MM.1S (cell line): ENCODE results near the gene ZDHHC22.

Experiments used
- DNase-seq: peaks from one replicate; pipeline ENCODE4 v3.0.0-alpha.2; 2015
- H2AFZ ChIP-seq: fragments of 300-600 bp; sonication (generic); 2 replicates; pipeline ENCODE4 v1.6.0; 2016; ENCODE audit warnings: antibody characterized with exemption, low read length
- H3F3A ChIP-seq: fragments of 300-600 bp; sonication (generic); 2 replicates; pipeline ENCODE4 v1.6.1; 2016; ENCODE audit warnings: mild to moderate bottlenecking, antibody characterized with exemption, low read length, moderate library complexity, mixed read lengths; ENCODE audit not compliant: insufficient read depth
- H3K27ac ChIP-seq: fragments of 300-600 bp; sonication (generic); 2 replicates; pipeline ENCODE4 v1.5.1; 2016; ENCODE audit warnings: mild to moderate bottlenecking, low read length
- H3K27me3 ChIP-seq: fragments of 300-600 bp; sonication (generic); replicated peaks from 2 replicates; pipeline ENCODE4 v1.6.0; 2016; ENCODE audit warnings: low read length; ENCODE audit not compliant: insufficient read depth
- H3K36me3 ChIP-seq: fragments of 300-600 bp; sonication (generic); replicated peaks from 2 replicates; pipeline ENCODE4 v1.6.1; 2016; ENCODE audit warnings: mild to moderate bottlenecking, low read length, mixed read lengths; ENCODE audit not compliant: insufficient read depth
- H3K4me1 ChIP-seq: fragments of 300-600 bp; sonication (generic); 2 replicates; pipeline ENCODE4 v1.6.1; 2016; ENCODE audit warnings: low read length, mixed read lengths
- H3K4me2 ChIP-seq: fragments of 300-600 bp; sonication (generic); 2 replicates; pipeline ENCODE4 v1.6.0; 2016; ENCODE audit warnings: low read depth, low read length
- H3K4me3 ChIP-seq: fragments of 300-600 bp; sonication (generic); 2 replicates; pipeline ENCODE4 v1.5.1; 2016; ENCODE audit warnings: low read length, mixed read lengths
- H3K79me2 ChIP-seq: fragments of 300-600 bp; sonication (generic); 2 replicates; pipeline ENCODE4 v1.6.1; 2016; ENCODE audit warnings: mixed run types, low read length, mixed read lengths
- H3K9ac ChIP-seq: fragments of 300-600 bp; sonication (generic); 2 replicates; pipeline ENCODE4 v1.6.1; 2016; ENCODE audit warnings: low read length, mixed read lengths
- H3K9me2 ChIP-seq: fragments of 300-600 bp; sonication (generic); replicated peaks from 2 replicates; pipeline ENCODE4 v1.6.1; 2016; ENCODE audit warnings: mild to moderate bottlenecking, low read length, mixed read lengths; ENCODE audit not compliant: insufficient read depth
- H3K9me3 ChIP-seq: fragments of 300-600 bp; sonication (generic); replicated peaks from 2 replicates; pipeline ENCODE4 v1.6.1; 2016; ENCODE audit warnings: mild to moderate bottlenecking, low read length, mixed read lengths; ENCODE audit not compliant: insufficient read depth
- H4K20me1 ChIP-seq: fragments of 300-600 bp; sonication (generic); 2 replicates; pipeline ENCODE4 v1.6.1; 2016; ENCODE audit warnings: mild to moderate bottlenecking, low read length, moderate library complexity, mixed read lengths; ENCODE audit not compliant: insufficient read depth
- EZH2 ChIP-seq: fragments of 300-600 bp; sonication (generic); optimal IDR thresholded peaks from 2 replicates; pipeline ENCODE3; 2017; ENCODE audit warnings: low read depth, mild to moderate bottlenecking, antibody characterized with exemption, low read length, mixed read lengths
- EZH2phosphoT487 ChIP-seq: fragments of 300-600 bp; sonication (generic); IDR thresholded peaks from 2 replicates; pipeline ENCODE4 v1.6.1; 2018; ENCODE audit warnings: antibody characterized with exemption, low read length
- TF ChIP-seq, protein P1 (sequence below): fragments of 300-600 bp; sonication (generic); IDR thresholded peaks from 2 replicates; pipeline ENCODE4 v1.5.1; 2016; ENCODE audit warnings: antibody characterized with exemption, low read length, mixed read lengths

ZDHHC22 gene

DNA sequence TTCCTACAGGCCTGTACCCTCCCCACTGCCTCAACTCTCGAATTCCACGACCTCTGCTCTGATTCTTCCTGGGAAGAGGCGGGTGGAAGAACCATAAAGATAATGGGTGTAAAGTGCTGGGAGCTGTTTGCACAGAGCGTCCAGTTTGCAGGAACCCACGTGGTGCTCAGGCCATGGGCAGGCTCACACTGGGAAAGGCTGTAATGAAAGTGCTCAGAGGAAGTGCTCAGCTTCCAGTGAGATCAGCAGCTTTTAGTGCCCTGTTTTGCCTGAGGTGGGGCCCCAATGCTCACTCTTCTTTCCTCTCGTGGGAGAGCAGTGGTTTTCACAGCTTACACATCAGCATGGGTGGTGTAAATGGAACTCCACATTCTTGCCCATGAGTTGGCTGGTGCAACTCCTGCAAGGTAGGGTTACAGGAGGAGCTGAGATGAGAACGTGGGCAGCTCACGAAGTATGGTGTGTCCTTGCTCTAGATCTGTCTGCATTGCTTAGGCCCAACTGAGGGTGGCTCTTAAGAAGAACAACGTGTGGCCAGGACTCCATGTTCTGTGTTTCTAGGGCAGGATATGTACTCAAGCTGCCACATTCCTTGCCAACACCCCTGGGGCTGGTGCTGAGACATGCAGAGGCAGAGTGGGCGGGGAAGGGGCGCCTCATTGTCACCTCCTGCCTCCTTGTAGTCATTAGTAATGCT lies 43.0 kb upstream of the ZDHHC22 start:
- no peak overlapping the region for H3K4me3 ChIP-seq
- H3K9ac ChIP-seq: no peak overlapping the region
- H3K4me2 ChIP-seq: peak overlapping the region; percentile 43; the same call in 1 of the 2 replicates
- H3K27ac ChIP-seq: peak overlapping the region; percentile 21; the same call in 1 of the 2 replicates
- H2AFZ ChIP-seq: 0 out of 2 replicates have a peak overlapping the region, but pooled peaks have one; percentile 42
- no peaks in the 10 kb centered on the region for H3K27me3 ChIP-seq
- H3K9me2 ChIP-seq: no peaks in the 10 kb centered on the region
- peaks cover 9% of the 10 kb centered on the region; the same call in 1 of the 2 replicates for H3F3A ChIP-seq
- TF ChIP-seq EZH2phosphoT487 (no peak), EZH2 (no peak)
- TF ChIP-seq, protein P1, sequence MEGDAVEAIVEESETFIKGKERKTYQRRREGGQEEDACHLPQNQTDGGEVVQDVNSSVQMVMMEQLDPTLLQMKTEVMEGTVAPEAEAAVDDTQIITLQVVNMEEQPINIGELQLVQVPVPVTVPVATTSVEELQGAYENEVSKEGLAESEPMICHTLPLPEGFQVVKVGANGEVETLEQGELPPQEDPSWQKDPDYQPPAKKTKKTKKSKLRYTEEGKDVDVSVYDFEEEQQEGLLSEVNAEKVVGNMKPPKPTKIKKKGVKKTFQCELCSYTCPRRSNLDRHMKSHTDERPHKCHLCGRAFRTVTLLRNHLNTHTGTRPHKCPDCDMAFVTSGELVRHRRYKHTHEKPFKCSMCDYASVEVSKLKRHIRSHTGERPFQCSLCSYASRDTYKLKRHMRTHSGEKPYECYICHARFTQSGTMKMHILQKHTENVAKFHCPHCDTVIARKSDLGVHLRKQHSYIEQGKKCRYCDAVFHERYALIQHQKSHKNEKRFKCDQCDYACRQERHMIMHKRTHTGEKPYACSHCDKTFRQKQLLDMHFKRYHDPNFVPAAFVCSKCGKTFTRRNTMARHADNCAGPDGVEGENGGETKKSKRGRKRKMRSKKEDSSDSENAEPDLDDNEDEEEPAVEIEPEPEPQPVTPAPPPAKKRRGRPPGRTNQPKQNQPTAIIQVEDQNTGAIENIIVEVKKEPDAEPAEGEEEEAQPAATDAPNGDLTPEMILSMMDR: no peak
- H3K79me2 ChIP-seq: no peaks in the 10 kb centered on the region
- peaks cover 24% of the 10 kb centered on the region for H3K4me1 ChIP-seq
- peak; percentile 9 for DNase-seq
- H3K9me3 ChIP-seq: no peaks in the 10 kb centered on the region
- H3K36me3 ChIP-seq: no peaks in the 10 kb centered on the region
- H4K20me1 ChIP-seq: no peaks in the 10 kb centered on the region

DNA sequence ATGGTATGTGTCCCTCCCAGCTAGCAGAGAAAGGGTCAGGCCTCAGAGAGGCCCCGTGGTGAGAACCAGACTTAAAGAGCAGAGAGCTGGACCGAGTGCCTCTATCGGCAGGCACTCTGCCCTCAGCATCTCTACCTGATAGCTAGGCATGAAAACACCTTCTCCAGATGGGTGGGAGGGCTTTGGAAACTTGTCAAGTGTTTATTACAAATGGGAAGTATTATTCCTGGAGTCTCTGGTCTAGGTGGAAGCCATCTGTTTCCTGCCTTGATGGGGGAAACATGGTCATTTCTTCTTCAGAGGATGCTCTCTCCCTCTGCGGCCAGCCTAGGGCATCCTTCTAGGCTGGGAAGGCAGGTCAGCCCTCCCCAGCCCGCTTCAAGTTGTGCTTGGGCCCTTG lies 42.3 kb upstream of the ZDHHC22 start:
- H3K9ac ChIP-seq: no peak overlapping the region
- peaks cover 24% of the 10 kb centered on the region for H3K4me1 ChIP-seq
- no peaks in the 10 kb centered on the region for H4K20me1 ChIP-seq
- no peaks in the 10 kb centered on the region for H3K36me3 ChIP-seq
- no peaks in the 10 kb centered on the region for H3K9me2 ChIP-seq
- no peak for DNase-seq
- peaks cover 9% of the 10 kb centered on the region; the same call in 1 of the 2 replicates for H3F3A ChIP-seq
- TF ChIP-seq EZH2phosphoT487 (no peak), EZH2 (no peak)
- TF ChIP-seq, protein P1: no peak
- no peak overlapping the region for H3K4me3 ChIP-seq
- no peaks in the 10 kb centered on the region for H3K9me3 ChIP-seq
- no peak overlapping the region for H2AFZ ChIP-seq
- peak overlapping the region; percentile 43; the same call in 1 of the 2 replicates for H3K4me2 ChIP-seq
- no peaks in the 10 kb centered on the region for H3K79me2 ChIP-seq
- no peaks in the 10 kb centered on the region for H3K27me3 ChIP-seq
- peak overlapping the region; percentile 21; the same call in 1 of the 2 replicates for H3K27ac ChIP-seq

DNA sequence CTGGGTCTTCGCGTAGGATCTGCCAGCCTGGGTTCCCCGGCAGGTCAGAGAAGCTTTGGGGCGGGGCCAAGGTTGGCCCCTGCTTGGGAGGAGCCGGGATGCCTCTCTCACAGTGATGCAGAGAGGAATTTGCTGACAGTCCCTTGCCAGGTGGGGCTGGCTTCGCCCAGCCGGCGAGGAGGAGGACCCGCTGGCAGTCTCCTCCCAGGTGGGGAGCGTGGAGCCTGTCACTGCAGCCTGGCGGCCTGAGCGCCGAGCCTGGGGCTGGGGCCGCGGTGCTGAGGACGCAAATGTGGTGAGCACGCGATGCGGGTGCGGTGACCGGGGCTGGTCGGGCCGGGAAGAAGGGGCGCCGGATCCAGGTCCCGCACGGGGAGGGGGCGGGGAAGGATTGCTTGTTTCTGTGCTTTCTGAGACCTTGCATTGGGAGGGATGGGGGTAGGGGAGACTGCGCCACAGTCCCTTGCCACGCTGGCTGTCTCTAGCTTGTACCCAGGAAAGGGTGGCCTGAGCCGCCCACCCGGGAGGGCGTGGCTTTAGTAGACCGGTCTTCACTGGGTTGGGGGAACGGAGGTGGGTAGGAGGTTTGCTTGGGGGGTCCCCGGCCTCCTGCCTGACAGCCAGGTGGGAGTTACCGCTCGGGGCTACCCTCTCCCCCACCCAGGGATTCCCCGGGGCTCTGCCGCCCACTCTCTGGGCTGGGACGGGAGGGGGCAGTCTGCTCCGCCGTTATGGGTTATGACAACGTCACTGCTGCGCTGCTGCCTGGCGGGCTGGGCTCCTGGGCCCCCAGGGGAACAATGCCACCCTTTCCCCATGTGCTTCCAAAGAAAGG lies 40.2 kb upstream of the ZDHHC22 start, which contains the start of gene TMEM63C:
TMEM63C (plus strand) TSS at position 196 of the 835 bp plus-strand sequence. CDS start 37,016 bp downstream, outside the sequence.
- H2AFZ ChIP-seq: peak within 1 kb of the TSS; percentile 78
- peak within 1 kb of the TSS; percentile 60 for H3K9ac ChIP-seq
- H3K27me3 ChIP-seq: no peaks in the 10 kb centered on the region
- no peak for TF ChIP-seq EZH2
- TF ChIP-seq, protein P1: no peak
- TF ChIP-seq EZH2phosphoT487: no peak
- peak within 1 kb of the TSS; percentile 88 for H3K4me2 ChIP-seq
- H3K27ac ChIP-seq: peak within 1 kb of the TSS; percentile 63; the same call in 1 of the 2 replicates
- DNase-seq: peak; percentile 91
- H3F3A ChIP-seq: peaks cover 9% of the 10 kb centered on the region; the same call in 1 of the 2 replicates
- H3K9me3 ChIP-seq: no peaks in the 10 kb centered on the region
- H4K20me1 ChIP-seq: no peaks in the 10 kb centered on the region
- peak within 1 kb of the TSS; percentile 74 for H3K4me3 ChIP-seq
- no peaks in the 10 kb centered on the region for H3K9me2 ChIP-seq
- H3K4me1 ChIP-seq: peaks cover 24% of the 10 kb centered on the region
- no peaks in the 10 kb centered on the region for H3K36me3 ChIP-seq
- no peaks in the 10 kb centered on the region for H3K79me2 ChIP-seq
